ENCODE measurements around the gene ISG20. TPM values are rescaled to one million over a fixed set of nuclear protein-coding genes. Genes with fewer than 3 reads are reported as not detected.

The ISG20 gene
- total and polyA plus RNA-seq, 8 donors: 3.0 to 14.2 (median 7.2) TPM

GRCh38 chr15:88644741-88645140 is 5.9 kb downstream of the ISG20 start:
- H3K27ac ChIP-seq: no peak overlapping the region
- ATAC-seq (no peak), FAIRE-seq (no peak), DNase-seq (no peak)
- intact Hi-C loops (cut with DNase I): no loop called here
- H3K27me3 ChIP-seq: no peaks in the 10 kb centered on the region
- no peaks in the 10 kb centered on the region for H3K36me3 ChIP-seq
- no peaks in the 10 kb centered on the region for H3K9me3 ChIP-seq
- H3K4me1 ChIP-seq: peaks cover 10 to 23% (median 17%) of the 10 kb centered on the region in 3 donors
- TF ChIP-seq CTCF (IDR thresholded peaks at IDR 0.05): no peak
- 89 to 90% methylated on average over 9 of the region's 9 CpGs for WGBS, 2 donors
- H3K4me3 ChIP-seq: no peak overlapping the region

DNA sequence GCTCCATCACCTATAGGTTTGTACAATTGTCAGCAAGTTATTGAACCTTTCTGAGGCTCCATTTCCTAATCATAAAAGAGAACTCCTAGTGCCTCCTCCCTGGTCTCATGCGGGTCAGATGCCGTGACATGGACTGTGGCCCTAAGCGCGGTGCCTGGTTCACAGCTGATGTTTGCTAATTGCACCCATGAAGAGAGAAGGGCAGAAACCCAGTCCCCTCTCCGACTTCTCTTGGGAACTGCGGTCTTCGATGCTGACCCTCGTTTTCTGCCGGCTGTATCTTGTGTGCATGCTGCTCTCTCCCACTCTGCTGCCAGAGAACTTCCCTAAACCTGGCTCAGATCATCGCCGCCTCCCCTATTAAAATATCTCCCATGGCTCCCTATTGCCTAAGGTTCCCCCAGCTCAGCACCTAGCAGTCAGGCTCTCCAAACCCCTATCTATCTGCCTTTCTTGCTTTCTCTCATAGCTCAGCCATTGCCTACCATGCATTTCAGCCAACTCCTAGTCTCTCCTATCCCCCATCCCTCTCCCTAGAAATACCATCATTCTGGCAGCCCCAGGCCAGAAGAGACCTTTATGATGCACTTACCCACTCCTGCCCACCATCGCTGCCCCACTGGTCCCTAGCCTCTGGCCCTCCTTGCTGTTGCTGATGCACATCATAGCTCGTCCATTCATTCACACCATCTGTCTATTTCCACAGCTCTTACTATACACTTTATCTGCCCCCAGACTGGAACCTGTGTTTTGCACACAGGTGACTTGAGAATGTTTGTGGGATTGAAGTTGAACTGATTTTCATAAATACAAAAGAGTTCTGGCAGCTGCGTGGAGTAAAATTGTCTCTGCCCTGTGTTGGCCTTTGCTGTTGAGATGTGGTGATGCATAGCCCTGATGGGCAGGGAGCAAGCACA is 6.6 kb downstream of the ISG20 start:
- intact Hi-C loops (cut with DNase I): no loop called here
- Histone ChIP-seq H3K4me1 (peaks cover 10 to 23% (median 17%) of the 10 kb centered on the region in 3 donors), H3K9me3 (no peaks in the 10 kb centered on the region), H3K27ac (no peak overlapping the region), H3K4me3 (no peak overlapping the region), H3K36me3 (no peaks in the 10 kb centered on the region), H3K27me3 (no peaks in the 10 kb centered on the region)
- no peak for TF ChIP-seq CTCF (IDR thresholded peaks at IDR 0.05)
- FAIRE-seq: no peak
- peak in 1 of 6 donors; percentile 0 for DNase-seq
- 95% methylated on average over 14 of the region's 14 CpGs for WGBS, 2 donors
- ATAC-seq: no peak

- intact Hi-C loops (cut with DNase I): no loop called here
- no peak for FAIRE-seq
- Histone ChIP-seq H3K4me3 (no peak overlapping the region), H3K27ac (no peak overlapping the region), H3K36me3 (no peaks in the 10 kb centered on the region), H3K27me3 (no peaks in the 10 kb centered on the region), H3K4me1 (peaks cover 10 to 23% (median 17%) of the 10 kb centered on the region in 3 donors), H3K9me3 (no peaks in the 10 kb centered on the region)
- no peak for ATAC-seq
- WGBS, 2 donors: 84 to 86% methylated on average over 1 of the region's 1 CpG
- DNase-seq: peak in 1 of 6 donors; percentile 1
- TF ChIP-seq CTCF (IDR thresholded peaks at IDR 0.05): no peak
Observed at GRCh38 chr15:88646088-88646405, 7.2 kb downstream of the ISG20 start.

DNA sequence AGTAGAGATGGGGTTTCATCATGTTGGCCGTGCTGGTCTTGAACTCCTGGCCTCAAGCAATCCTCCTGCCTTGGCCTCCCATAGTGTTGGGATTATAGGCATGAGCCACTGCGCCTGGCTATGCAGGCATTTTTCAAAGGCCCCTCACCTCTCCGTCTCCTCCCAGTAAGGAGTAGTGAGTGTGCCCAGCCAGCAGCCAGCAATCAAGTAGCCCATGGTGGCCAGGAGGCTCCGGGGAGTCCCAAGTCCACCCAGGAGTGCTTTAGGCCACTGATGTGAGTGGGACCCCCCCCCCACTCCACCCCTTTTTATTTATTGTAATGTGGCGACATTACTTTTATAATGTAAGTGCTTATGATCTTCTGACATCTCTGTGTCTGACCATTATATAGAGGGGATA is 8.1 kb downstream of the ISG20 start:
- Histone ChIP-seq H3K27me3 (no peaks in the 10 kb centered on the region), H3K4me3 (no peak overlapping the region), H3K9me3 (no peaks in the 10 kb centered on the region), H3K27ac (no peak overlapping the region), H3K36me3 (no peaks in the 10 kb centered on the region), H3K4me1 (peaks cover 10 to 23% (median 17%) of the 10 kb centered on the region in 3 donors)
- intact Hi-C loops (cut with DNase I): no loop called here
- FAIRE-seq: no peak
- peak in 1 of 6 donors; percentile 8 for DNase-seq
- no peak for ATAC-seq
- no peak for TF ChIP-seq CTCF (IDR thresholded peaks at IDR 0.05)
- WGBS, 2 donors: 86% methylated on average over 5 of the region's 5 CpGs
